GM12878 (cell line): Measurements from ENCODE around the gene TAF7L. TPM values are rescaled to one million over a fixed set of nuclear protein-coding genes. Genes with fewer than 3 reads are reported as not detected.

Experiments
- ATAC-seq: fragments of 200-7000 bp; cut with Tn5 transposase; 3 replicates; pipeline ENCODE4 v1.9.1; 2020; ENCODE audit warnings: mild to moderate bottlenecking, moderate library complexity
- BruUV-seq: library from RNA; stranded (reverse); fragments of 400-500 nt; replicated peaks from 2 replicates; lab custom pipeline; 2021; lab: Mats Ljungman, UMichigan
- CTCF ChIA-PET: fragments of 300-600 bp; sonication (Branson Sonifier 250); formaldehyde crosslinking; extraction: SDS; loops from one replicate; lab custom pipeline; 2021; ENCODE audit warnings: inconsistent platforms; lab: Yijun Ruan, JAX
- POLR2A ChIA-PET: fragments of 350-600 bp; formaldehyde crosslinking; extraction: SDS; loops from one replicate; lab custom pipeline; 2021; ENCODE audit warnings: inconsistent platforms; lab: Charles Lee
- RAD21 ChIA-PET: fragments of 300-600 bp; sonication (Branson Sonifier 250); formaldehyde crosslinking; loops from one replicate; lab custom pipeline; 2023; ENCODE audit warnings: antibody characterized with exemption; ENCODE audit not compliant: unreplicated experiment; lab: Charles Lee
- SMC1A ChIA-PET: fragments of 300-600 bp; sonication (Branson Sonifier 250); formaldehyde crosslinking; loops from one replicate; lab custom pipeline; 2023; ENCODE audit not compliant: unreplicated experiment, uncharacterized antibody; lab: Charles Lee
- DNase-seq: peaks from one replicate; pipeline ENCODE4 v3.0.0-alpha.2; 2011; ENCODE audit warnings: low read depth, low spot score
- FAIRE-seq: peaks from 3 replicates; lab custom pipeline; 2011; peaks lifted over from hg19 to GRCh38; lab: Jason Lieb, UNC
- H2AFZ ChIP-seq: 2 replicates; pipeline ENCODE4 v1.6.0; 2011; ENCODE audit warnings: low read depth, low read length, control low read depth; ENCODE audit not compliant: control insufficient read depth
- H3K27ac ChIP-seq: 2 replicates; pipeline ENCODE4 v1.5.1; 2011; ENCODE audit warnings: control low read depth; ENCODE audit not compliant: control insufficient read depth, insufficient read depth
- H3K27me3 ChIP-seq, 2 experiments: replicated peaks in 1 of 2; 2 replicates each; pipeline versions ENCODE4 v1.6.0 to v1.6.1; 2011; ENCODE audit warnings: low read length in 1 of 2; ENCODE audit not compliant: control insufficient read depth in 2 of 2, insufficient read depth in 2 of 2
- H3K36me3 ChIP-seq, 2 experiments: 2 replicates each; pipeline ENCODE4 v1.5.1; 2011; ENCODE audit warnings: low read length in 1 of 2; ENCODE audit not compliant: control insufficient read depth in 2 of 2, insufficient read depth in 2 of 2
- H3K4me1 ChIP-seq: 2 replicates; pipeline ENCODE4 v1.6.1; 2011; ENCODE audit warnings: mild to moderate bottlenecking, low read length, moderate library complexity, mixed read lengths; ENCODE audit not compliant: control insufficient read depth, insufficient read depth
- H3K4me2 ChIP-seq: 2 replicates; pipeline ENCODE4 v1.6.0; 2011; ENCODE audit warnings: control low read depth; ENCODE audit not compliant: control insufficient read depth, insufficient read depth
- H3K4me3 ChIP-seq: fragments of 200-600 bp; sonication (generic); 2 replicates; pipeline ENCODE4 v1.5.1; 2016
- H3K79me2 ChIP-seq: 2 replicates; pipeline ENCODE4 v1.6.0; 2011; ENCODE audit warnings: low read length; ENCODE audit not compliant: control insufficient read depth, insufficient read depth
- H3K9ac ChIP-seq: 2 replicates; pipeline ENCODE4 v1.8.0; 2011; ENCODE audit warnings: low read length, control low read depth, mixed read lengths; ENCODE audit not compliant: control insufficient read depth, insufficient read depth
- H3K9me3 ChIP-seq: replicated peaks from 3 replicates; pipeline ENCODE4 v1.5.1; 2011; ENCODE audit warnings: mild to moderate bottlenecking, low read length; ENCODE audit not compliant: control insufficient read depth, insufficient read depth
- H4K20me1 ChIP-seq: 2 replicates; pipeline ENCODE4 v1.6.0; 2011; ENCODE audit not compliant: control insufficient read depth, insufficient read depth
- CBX5 ChIP-seq: sonication (generic); IDR thresholded peaks from 2 replicates; pipeline ENCODE4 v1.6.1; 2016; ENCODE audit warnings: low read depth, moderate library complexity, mild to moderate bottlenecking, inconsistent platforms
- EGR1 ChIP-seq, 2 experiments: IDR thresholded peaks; 1 replicate in 1 of 2; 2 replicates in 1 of 2; pipeline ENCODE4 v1.6.1; 2011 to 2012; ENCODE audit warnings: low read depth in 2 of 2, low read length in 2 of 2, borderline replicate concordance in 1 of 2, mild to moderate bottlenecking in 1 of 2, moderate library complexity in 1 of 2
- EP300 ChIP-seq, 2 experiments: fragments of 150-350 bp in 1 of 2; IDR thresholded peaks; 2 replicates each; pipeline ENCODE4 v1.6.1; 2011 to 2012; ENCODE audit warnings: low read depth in 2 of 2, low read length in 2 of 2, borderline replicate concordance in 1 of 2, improper control_type of control experiment in 1 of 2, inconsistent platforms in 1 of 2; ENCODE audit not compliant: control insufficient read depth in 1 of 2
- HDAC2 ChIP-seq: fragments of 200-600 bp; sonication (generic); IDR thresholded peaks from 2 replicates; pipeline ENCODE4 v1.6.1; 2017
- HSF1 ChIP-seq: fragments of 150-350 bp; IDR thresholded peaks from 2 replicates; pipeline ENCODE4 v1.6.1; 2014; ENCODE audit warnings: mild to moderate bottlenecking, low read depth, low read length
- IKZF1 ChIP-seq: fragments of 450-650 bp; conservative IDR thresholded peaks from 2 replicates; pipeline ENCODE4 v1.6.1; 2017; ENCODE audit warnings: antibody characterized with exemption, mild to moderate bottlenecking
- IRF3 ChIP-seq: fragments of 450-650 bp; IDR thresholded peaks from 2 replicates; pipeline ENCODE4 v1.6.1; 2014; ENCODE audit warnings: mild to moderate bottlenecking
- PML ChIP-seq: IDR thresholded peaks from 2 replicates; pipeline ENCODE4 v1.6.1; 2012; ENCODE audit warnings: low read length, inconsistent platforms
- RB1 ChIP-seq: fragments of 450-650 bp; formaldehyde crosslinking; IDR thresholded peaks from 2 replicates; pipeline ENCODE4 v1.6.1; 2017; ENCODE audit warnings: mild to moderate bottlenecking, borderline replicate concordance
- RFX5 ChIP-seq: IDR thresholded peaks from 2 replicates; pipeline ENCODE4 v1.6.1; 2011; ENCODE audit warnings: low read depth, low read length, improper control_type of control experiment
- TARDBP ChIP-seq: IDR thresholded peaks from 2 replicates; pipeline ENCODE4 v1.6.1; 2016; ENCODE audit warnings: borderline replicate concordance
- WGBS: methylation state at CpG from one replicate; pipeline ENCODE4 v1.1.6; 2016; ENCODE audit warnings: low lambda C conversion rate; ENCODE audit not compliant: insufficient replicate concordance, insufficient coverage; ENCODE audit errors: missing lambda C conversion rate; 5-methylcytosine and 5-hydroxymethylcytosine counted together
- in situ Hi-C: fragments of 300-500 bp; cut with MboI; formaldehyde crosslinking; loops from 9 replicates; pipeline ENCODE4 v1.14.3; 2018; ENCODE audit warnings: mixed read lengths
- intact Hi-C: fragments of 100-400 bp; cut with micrococcal nuclease; formaldehyde crosslinking; loops from one replicate; pipeline ENCODE4 v1.14.2; 2022; ENCODE audit not compliant: unreplicated experiment
- polyA plus RNA-seq, 11 experiments: library from polyadenylated mRNA; depleted of rRNA in 4 of 11; unstranded in 6 of 11; stranded (reverse) in 5 of 11; fragments of >200 nt; fragmentation: Nextera tagmentation in 4 of 11; fragmentation: Illumina TruSeq in 1 of 11; extraction: Ambion mirVana in 4 of 11; extraction: Trizol in 1 of 11; gene quantifications; 1 replicate in 1 of 11; 2 replicates in 10 of 11; pipeline versions ENCODE4 v1.2.1 to v1.2.3, GENCODE V29; 2011 to 2016; ENCODE audit warnings: inconsistent platforms in 2 of 11, missing spikeins in 2 of 11, low read depth in 1 of 11
- total RNA-seq, 4 experiments: library from RNA; depleted of rRNA in 3 of 4; stranded (reverse); fragments of >200 nt in 3 of 4; fragmentation: Illumina TruSeq in 1 of 4; extraction: Trizol in 1 of 4; gene quantifications; 2 replicates each; pipeline versions ENCODE4 v1.2.1 to v1.2.3, GENCODE V29; 2013 to 2021

Gene TAF7L
- total and polyA plus RNA-seq, 10 of the 15 experiments (the other 5 are each of a cell fraction or from before 2014, with no cell fraction given): 0.05 to 0.11 (median 0.08) TPM; not detected in 6

GRCh38 chrX:101263766-101264165, 27.4 kb downstream of the TAF7L start (continued):
- TF ChIP-seq EP300 (IDR thresholded peaks at IDR 0.05; ENCODE audit: borderline replicate concordance in 1 of 2, control insufficient read depth in 1 of 2, low read depth in 2 of 2, low read length in 2 of 2) (no peak), RB1 (no peak), PML (no peak), TARDBP (no peak), IKZF1 (no peak), HDAC2 (no peak), HSF1 (no peak)

GRCh38 chrX:101262590-101262989, 28.5 kb downstream of the TAF7L start:
- no peak overlapping the region for H3K9ac ChIP-seq
- no peaks in the 10 kb centered on the region for H3K79me2 ChIP-seq
- DNase-seq: no peak
- H2AFZ ChIP-seq: no peak overlapping the region
- CTCF ChIA-PET: no interaction called here
- no peak for FAIRE-seq
- no peaks in the 10 kb centered on the region for H3K9me3 ChIP-seq
- SMC1A ChIA-PET: no interaction called here
- TF ChIP-seq EGR1 (IDR thresholded peaks at IDR 0.05; ENCODE audit: borderline replicate concordance in 1 of 2, low read depth in 2 of 2, low read length in 2 of 2) (no peak), CBX5 (no peak), IRF3 (no peak), RFX5 (no peak)
- no peak for ATAC-seq
- RAD21 ChIA-PET: no interaction called here
- no peak overlapping the region for H3K4me3 ChIP-seq
- 20% methylated on average over 4 of the region's 4 CpGs for WGBS
- no peak overlapping the region for H3K27ac ChIP-seq
- in situ Hi-C loops: no loop called here
- H3K4me1 ChIP-seq: no peaks in the 10 kb centered on the region
- H3K36me3 ChIP-seq: no peaks in the 10 kb centered on the region
- H3K27me3 ChIP-seq: no peaks in the 10 kb centered on the region; a peak in 1 of 4 replicates
- POLR2A ChIA-PET: no interaction called here
- intact Hi-C loops: no loop called here
- no peaks in the 10 kb centered on the region for H4K20me1 ChIP-seq
- BruUV-seq: no TSS peak
- no peak overlapping the region for H3K4me2 ChIP-seq
